ENCODE results near the gene SLC10A3. TPM values are rescaled to one million over a fixed set of nuclear protein-coding genes. Genes with fewer than 3 reads are reported as not detected.

SLC10A3 gene
- total RNA-seq, 1 experiment from 2014 or later = 32.1 TPM

DNA sequence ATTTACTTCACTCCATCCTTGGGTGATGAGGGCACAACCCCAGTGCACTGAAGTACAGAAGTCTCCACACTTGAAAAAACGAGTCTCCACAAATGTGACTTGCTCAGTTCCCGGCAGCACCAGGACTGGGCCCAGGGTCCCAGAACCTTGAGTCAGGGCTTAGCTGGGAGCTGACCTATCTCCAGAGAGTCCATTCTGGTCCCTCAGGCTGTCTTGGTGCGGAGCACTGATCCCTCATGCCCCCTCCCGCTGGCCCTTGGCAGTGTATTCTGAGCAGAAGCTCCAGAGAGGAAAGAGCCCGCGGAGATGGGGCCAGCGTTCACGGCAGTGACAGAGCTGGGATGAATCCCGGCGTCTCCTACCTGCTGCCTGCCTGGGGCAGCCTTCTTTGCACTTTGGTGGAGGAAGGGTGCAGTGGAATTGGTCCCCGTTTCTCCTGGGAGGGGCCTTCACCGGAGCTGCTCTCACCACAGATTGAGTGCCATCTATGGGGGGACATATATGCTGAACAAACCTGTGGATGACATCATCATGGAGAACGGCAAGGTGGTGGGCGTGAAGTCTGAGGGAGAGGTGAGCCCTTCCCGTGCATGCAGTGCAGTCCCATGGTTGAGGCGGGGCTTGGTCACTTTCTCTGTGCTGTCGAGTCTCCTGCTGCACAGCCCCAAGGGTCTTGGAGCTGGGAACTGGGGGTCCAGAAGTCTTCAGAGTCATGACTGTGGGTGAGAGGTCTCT, 49.6 kb downstream of the SLC10A3 start:
- Histone ChIP-seq H3K9me2 (replicated peaks; ENCODE audit: insufficient read depth, low read length) (no peaks in the 10 kb centered on the region), H3K27ac (ENCODE audit: low read length) (no peak overlapping the region), H2AFZ (ENCODE audit: low read length) (no peak overlapping the region), H3K4me3 (ENCODE audit: low read length) (no peak overlapping the region), H4K20me1 (ENCODE audit: insufficient read depth, low read depth, low read length) (peaks cover 7% of the 10 kb centered on the region; the same call in 1 of the 2 replicates), H3K9ac (ENCODE audit: low read length) (no peak overlapping the region), H3K27me3 (ENCODE audit: low read length) (no peaks in the 10 kb centered on the region), H3K4me2 (ENCODE audit: low read depth, low read length, poor library complexity, severe bottlenecking) (no peak overlapping the region), H3K4me1 (ENCODE audit: low read length) (peaks cover 25% of the 10 kb centered on the region), H3K36me3 (ENCODE audit: insufficient read depth, low read length) (no peaks in the 10 kb centered on the region), H3K79me2 (ENCODE audit: low read length) (peaks cover 31% of the 10 kb centered on the region), H3K9me3 (ENCODE audit: low read length) (no peaks in the 10 kb centered on the region)
- no peak for DNase-seq

- H3K79me2 ChIP-seq (ENCODE audit: low read length) = peaks cover 26% of the 10 kb centered on the region
- H3K9me2 ChIP-seq (replicated peaks; ENCODE audit: insufficient read depth, low read length) = no peaks in the 10 kb centered on the region
- peaks cover 20% of the 10 kb centered on the region for H3K4me1 ChIP-seq (ENCODE audit: low read length)
- H3K9ac ChIP-seq (ENCODE audit: low read length) = no peak overlapping the region
- no peaks in the 10 kb centered on the region for H3K36me3 ChIP-seq (ENCODE audit: insufficient read depth, low read length)
- H3K27me3 ChIP-seq (ENCODE audit: low read length) = no peaks in the 10 kb centered on the region
- no peak for DNase-seq
- no peak overlapping the region for H3K27ac ChIP-seq (ENCODE audit: low read length)
- no peaks in the 10 kb centered on the region for H3K9me3 ChIP-seq (ENCODE audit: low read length)
- H3K4me2 ChIP-seq (ENCODE audit: low read depth, low read length, poor library complexity, severe bottlenecking) = no peak overlapping the region
- H2AFZ ChIP-seq (ENCODE audit: low read length) = no peak overlapping the region
- H4K20me1 ChIP-seq (ENCODE audit: insufficient read depth, low read depth, low read length) = peaks cover 7% of the 10 kb centered on the region; the same call in 1 of the 2 replicates
- H3K4me3 ChIP-seq (ENCODE audit: low read length) = no peak overlapping the region
Observed at GRCh38 chrX:154439841-154440240, 50.6 kb downstream of the SLC10A3 start.

- Histone ChIP-seq H3K9me2 (replicated peaks; ENCODE audit: insufficient read depth, low read length) (no peaks in the 10 kb centered on the region), H3K4me1 (ENCODE audit: low read length) (peaks cover 12% of the 10 kb centered on the region), H3K9me3 (ENCODE audit: low read length) (no peaks in the 10 kb centered on the region), H3K27ac (ENCODE audit: low read length) (peak overlapping the region; percentile 19; the same call in 1 of the 2 replicates), H3K27me3 (ENCODE audit: low read length) (no peaks in the 10 kb centered on the region), H3K36me3 (ENCODE audit: insufficient read depth, low read length) (no peaks in the 10 kb centered on the region), H3K9ac (ENCODE audit: low read length) (peak overlapping the region; percentile 85), H3K4me3 (ENCODE audit: low read length) (peak overlapping the region; percentile 71), H4K20me1 (ENCODE audit: insufficient read depth, low read depth, low read length) (peaks cover 7% of the 10 kb centered on the region; the same call in 1 of the 2 replicates), H3K4me2 (ENCODE audit: low read depth, low read length, poor library complexity, severe bottlenecking) (peak overlapping the region; percentile 75), H2AFZ (ENCODE audit: low read length) (no peak overlapping the region), H3K79me2 (ENCODE audit: low read length) (peaks cover 21% of the 10 kb centered on the region)
- DNase-seq = no peak
Observed at GRCh38 chrX:154437971-154438893, 52.2 kb downstream of the SLC10A3 start.

Small RNA genes lying within 50 kb of the gene (small RNA-seq; reads per million reads assigned to genes)
- gene MIR6858 (not detected), gene RN7SL697P (not detected)

Other genes starting within 250 kb of the SLC10A3 start
- not detected in 2 replicates for gene OPN1MW3, start 233.0 kb downstream of the SLC10A3 start, total RNA-seq (2014; rRNA removed; shearing (Covaris generic); ENCODE audit: low replicate concordance)
- gene TEX28, start 195.5 kb downstream of the SLC10A3 start, total RNA-seq (2014; rRNA removed; shearing (Covaris generic); ENCODE audit: low replicate concordance) = not detected in 2 replicates
- not detected in 2 replicates for gene TKTL1, start 194.8 kb downstream of the SLC10A3 start, total RNA-seq (2014; rRNA removed; shearing (Covaris generic); ENCODE audit: low replicate concordance)
- 46.3 and 89.6 TPM in 2 replicates for gene FLNA, start 116.0 kb downstream of the SLC10A3 start, total RNA-seq (2014; rRNA removed; shearing (Covaris generic); ENCODE audit: low replicate concordance)
- gene EMD, start 111.3 kb downstream of the SLC10A3 start, total RNA-seq (2014; rRNA removed; shearing (Covaris generic); ENCODE audit: low replicate concordance) = 19.5 and 20.7 TPM in 2 replicates
- gene RPL10, start 92.3 kb downstream of the SLC10A3 start, total RNA-seq (2014; rRNA removed; shearing (Covaris generic); ENCODE audit: low replicate concordance) = 4,110 and 4,432 TPM in 2 replicates
- gene DNASE1L1, start 81.4 kb downstream of the SLC10A3 start, total RNA-seq (2014; rRNA removed; shearing (Covaris generic); ENCODE audit: low replicate concordance) = 17.6 and 30.8 TPM in 2 replicates
- 22.1 and 39.0 TPM in 2 replicates for gene TAFAZZIN, start 79.1 kb downstream of the SLC10A3 start, total RNA-seq (2014; rRNA removed; shearing (Covaris generic); ENCODE audit: low replicate concordance)
- 40.0 and 46.6 TPM in 2 replicates for gene ATP6AP1, start 62.0 kb downstream of the SLC10A3 start, total RNA-seq (2014; rRNA removed; shearing (Covaris generic); ENCODE audit: low replicate concordance)
- gene GDI1, start 53.5 kb downstream of the SLC10A3 start, total RNA-seq (2014; rRNA removed; shearing (Covaris generic); ENCODE audit: low replicate concordance) = 52.7 and 88.3 TPM in 2 replicates
- gene FAM50A, start 46.5 kb downstream of the SLC10A3 start, total RNA-seq (2014; rRNA removed; shearing (Covaris generic); ENCODE audit: low replicate concordance) = 18.9 and 49.5 TPM in 2 replicates
- 7.2 and 15.8 TPM in 2 replicates for gene PLXNA3, start 32.3 kb downstream of the SLC10A3 start, total RNA-seq (2014; rRNA removed; shearing (Covaris generic); ENCODE audit: low replicate concordance)
- 51.8 and 73.5 TPM in 2 replicates for gene LAGE3, start 11.3 kb downstream of the SLC10A3 start, total RNA-seq (2014; rRNA removed; shearing (Covaris generic); ENCODE audit: low replicate concordance)
- gene UBL4A, start 4.0 kb downstream of the SLC10A3 start, total RNA-seq (2014; rRNA removed; shearing (Covaris generic); ENCODE audit: low replicate concordance) = 30.4 and 52.2 TPM in 2 replicates
- 14.0 and 36.4 TPM in 2 replicates for gene FAM3A, start 25.6 kb upstream of the SLC10A3 start, total RNA-seq (2014; rRNA removed; shearing (Covaris generic); ENCODE audit: low replicate concordance)
- gene G6PD, start 56.2 kb upstream of the SLC10A3 start, total RNA-seq (2014; rRNA removed; shearing (Covaris generic); ENCODE audit: low replicate concordance) = 24.3 and 36.1 TPM in 2 replicates
- 8.1 and 14.3 TPM in 2 replicates for gene IKBKG, start 57.0 kb upstream of the SLC10A3 start, total RNA-seq (2014; rRNA removed; shearing (Covaris generic); ENCODE audit: low replicate concordance)
- gene CTAG1A, start 94.5 kb upstream of the SLC10A3 start, total RNA-seq (2014; rRNA removed; shearing (Covaris generic); ENCODE audit: low replicate concordance) = not detected in 2 replicates
- gene CTAG1B, start 128.7 kb upstream of the SLC10A3 start, total RNA-seq (2014; rRNA removed; shearing (Covaris generic); ENCODE audit: low replicate concordance) = not detected in 2 replicates
- gene CTAG2, start 162.9 kb upstream of the SLC10A3 start, total RNA-seq (2014; rRNA removed; shearing (Covaris generic); ENCODE audit: low replicate concordance) = 15.5 TPM in 1 of 2 replicates, not detected in the other